ENCODE data around the gene ZNF276. TPM values are rescaled to one million over a fixed set of nuclear protein-coding genes. Genes with fewer than 3 reads are reported as not detected.
A peak's percentile ranks its signal among the peaks of the same experiment; 100 is the strongest.

ZNF276 gene
- total RNA-seq, 1 experiment from 2014 or later = 18.6 TPM

GRCh38 chr16:89688395-89688794 is 32.9 kb upstream of the ZNF276 start:
- no peak for DNase-seq
- H2AFZ ChIP-seq (ENCODE audit: low read length) = no peak overlapping the region
- no peak overlapping the region for H3K56ac ChIP-seq (ENCODE audit: insufficient read length, low read depth, low read length)
- no peak overlapping the region for H2BK12ac ChIP-seq (ENCODE audit: insufficient read length, low read depth, low read length)
- peaks cover 55 to 75% (median 62%) of the 10 kb centered on the region in 3 experiments for H3K36me3 Mint-ChIP-seq (ENCODE audit: insufficient read depth in 1 of 3, low read depth in 3 of 3)
- H4K8ac ChIP-seq (replicated peaks; ENCODE audit: insufficient read length, low read depth, low read length) = no peak overlapping the region
- no peak overlapping the region for H4K5ac ChIP-seq (ENCODE audit: insufficient read length, low read depth, low read length)
- no peak overlapping the region for H3K27ac ChIP-seq (ENCODE audit: insufficient read length, low read depth, low read length)
- H3K4me2 ChIP-seq (ENCODE audit: insufficient read depth, insufficient read length, low read length) = no peak overlapping the region
- peaks cover 6 to 7% of the 10 kb centered on the region in 2 experiments for H3K4me1 Mint-ChIP-seq
- H3K9me3 Mint-ChIP-seq = peaks cover 25 to 28% of the 10 kb centered on the region in 2 experiments
- no peak for TF ChIP-seq CTCF (conservative IDR thresholded peaks at IDR 0.05)
- H4K91ac ChIP-seq (ENCODE audit: insufficient read length, low read depth, low read length) = no peak overlapping the region
- no peaks in the 10 kb centered on the region for H3K27me3 ChIP-seq (ENCODE audit: insufficient read depth, low read length)
- no peak overlapping the region for H3K9ac ChIP-seq (ENCODE audit: extremely low read depth, insufficient read length, low read length)
- no peak overlapping the region for H2BK20ac ChIP-seq (ENCODE audit: low read depth, low read length, poor library complexity, severe bottlenecking)
- H2AK5ac ChIP-seq (ENCODE audit: insufficient read length, low read length) = no peak overlapping the region
- no peak overlapping the region for H3K14ac ChIP-seq (ENCODE audit: insufficient read depth, low read length)
- no peak overlapping the region for H2BK5ac ChIP-seq (ENCODE audit: insufficient read length, low read length)
- H3K79me1 ChIP-seq (ENCODE audit: insufficient read depth, low read depth, low read length, poor library complexity, severe bottlenecking) = no peaks in the 10 kb centered on the region
- H3K18ac ChIP-seq (ENCODE audit: insufficient read length, low read depth, low read length) = no peak overlapping the region
- no peak overlapping the region for H3K27ac Mint-ChIP-seq
- H3T11ph ChIP-seq (ENCODE audit: low read length) = no peak overlapping the region
- H3K4me3 Mint-ChIP-seq = peak overlapping the region; percentile 83 to 87; a peak in 4 of 5 replicates
- H2BK15ac ChIP-seq (ENCODE audit: low read depth, low read length) = no peak overlapping the region
- H3K9me3 ChIP-seq (ENCODE audit: control insufficient read depth, low read depth, low read length) = peaks cover 7% of the 10 kb centered on the region
- no peak overlapping the region for H2BK120ac ChIP-seq (ENCODE audit: low read depth, low read length, poor library complexity, severe bottlenecking)
- no peaks in the 10 kb centered on the region for H3K4me1 ChIP-seq (ENCODE audit: insufficient read depth, low read length)
- peaks cover 8% of the 10 kb centered on the region for H3K23me2 ChIP-seq (ENCODE audit: insufficient read length, low read depth, low read length, poor library complexity, severe bottlenecking)
- no peaks in the 10 kb centered on the region for H3K79me2 ChIP-seq (ENCODE audit: insufficient read depth, low read length)
- no peak overlapping the region for H3K23ac ChIP-seq (ENCODE audit: insufficient read length, low read depth, low read length)
- H4K20me1 ChIP-seq (ENCODE audit: control insufficient read depth, insufficient read depth, insufficient read length) = no peaks in the 10 kb centered on the region
- H3K27me3 Mint-ChIP-seq (ENCODE audit: low read depth) = peaks cover 3% of the 10 kb centered on the region
- WGBS (ENCODE audit: extremely low coverage, insufficient read length, low lambda C conversion rate) = no CpG with 5 or more reads among the region's 5 CpGs
- no peak overlapping the region for H3K4ac ChIP-seq (ENCODE audit: low read depth, low read length)

All from H9 (cell line).